CD14-positive monocyte (primary cell): Measurements from ENCODE around the gene ATMIN. TPM values are rescaled to one million over a fixed set of nuclear protein-coding genes. Genes with fewer than 3 reads are reported as not detected.

Experiments used
- DNase-seq, 3 donors: peaks; one replicate each; pipeline ENCODE4 v3.0.0-alpha.2; 2011 to 2022
- H2AFZ ChIP-seq: 2 replicates; pipeline ENCODE4 v1.6.0; 2012; ENCODE audit warnings: mild to moderate bottlenecking, low read depth, low read length, inconsistent platforms; ENCODE audit not compliant: insufficient read depth, poor library complexity, severe bottlenecking
- H3K27ac ChIP-seq, 2 donors: 1 replicate in 1 of 2; 2 replicates in 1 of 2; pipeline ENCODE4 v1.5.1; 2012 to 2013; ENCODE audit warnings: low read length in 2 of 2, control low read depth in 1 of 2, inconsistent platforms in 1 of 2, low read depth in 1 of 2, mild to moderate bottlenecking in 1 of 2
- H3K27me3 ChIP-seq, 2 donors: one replicate each; pipeline versions ENCODE4 v1.6.0 to v1.6.1; 2011 to 2013; ENCODE audit warnings: low read length in 2 of 2; ENCODE audit not compliant: control insufficient read depth in 2 of 2, insufficient read depth in 2 of 2
- H3K36me3 ChIP-seq, 2 donors: replicated peaks in 1 of 2; 1 replicate in 1 of 2; 2 replicates in 1 of 2; pipeline versions ENCODE4 v1.5.1 to v1.6.1; 2012 to 2013; ENCODE audit warnings: low read length in 2 of 2, control low read depth in 1 of 2, inconsistent platforms in 1 of 2, mild to moderate bottlenecking in 1 of 2; ENCODE audit not compliant: insufficient read depth in 2 of 2, control insufficient read depth in 1 of 2
- H3K4me1 ChIP-seq, 2 donors: 1 replicate in 1 of 2; 2 replicates in 1 of 2; pipeline versions ENCODE4 v1.5.1 to v1.6.1; 2012 to 2013; ENCODE audit warnings: low read length in 2 of 2, control low read depth in 1 of 2, inconsistent platforms in 1 of 2, mild to moderate bottlenecking in 1 of 2, moderate library complexity in 1 of 2; ENCODE audit not compliant: insufficient read depth in 2 of 2, control insufficient read depth in 1 of 2
- H3K4me2 ChIP-seq: replicated peaks from 2 replicates; pipeline ENCODE3; 2012; ENCODE audit warnings: low read length, moderate library complexity, mild to moderate bottlenecking; ENCODE audit not compliant: poor library complexity, severe bottlenecking; ENCODE audit errors: extremely low read depth
- H3K4me3 ChIP-seq, 3 experiments: fragments of 200-600 bp in 1 of 3; sonication (generic) in 1 of 3; replicated peaks in 1 of 3; 1 replicate in 2 of 3; 2 replicates in 1 of 3; pipeline ENCODE4 v1.5.1; 2011 to 2013; ENCODE audit warnings: low read length in 3 of 3, mild to moderate bottlenecking in 3 of 3, control low read depth in 2 of 3, low read depth in 2 of 3, inconsistent platforms in 1 of 3, moderate library complexity in 1 of 3
- H3K79me2 ChIP-seq: 2 replicates; pipeline ENCODE4 v1.6.0; 2012; ENCODE audit warnings: mild to moderate bottlenecking, control low read depth, inconsistent platforms, low read length, moderate library complexity; ENCODE audit not compliant: insufficient read depth
- H3K9ac ChIP-seq: 2 replicates; pipeline ENCODE4 v1.6.0; 2017; ENCODE audit warnings: low read length, mild to moderate bottlenecking; ENCODE audit not compliant: insufficient read depth, poor library complexity, severe bottlenecking
- H3K9me3 ChIP-seq, 2 donors: replicated peaks in 1 of 2; 1 replicate in 1 of 2; 2 replicates in 1 of 2; pipeline versions ENCODE4 v1.5.1 to v1.6.1; 2012 to 2013; ENCODE audit warnings: low read length in 2 of 2, control low read depth in 1 of 2; ENCODE audit not compliant: control insufficient read depth in 1 of 2, insufficient read depth in 1 of 2
- H4K20me1 ChIP-seq: 2 replicates; pipeline ENCODE4 v1.6.0; 2012; ENCODE audit warnings: mild to moderate bottlenecking, low read length, control low read depth, moderate library complexity; ENCODE audit not compliant: insufficient read depth
- H3K27ac Mint-ChIP-seq, 7 donors: one replicate each; pipeline ENCODE4 v1.8.0; 2020; ENCODE audit warnings: mild to moderate bottlenecking in 7 of 7, mixed read lengths in 7 of 7, moderate library complexity in 6 of 7, inconsistent platforms in 2 of 7
- H3K27me3 Mint-ChIP-seq, 3 donors: one replicate each; pipeline ENCODE4 v1.8.0; 2021 to 2022; ENCODE audit warnings: low read depth in 3 of 3, mild to moderate bottlenecking in 3 of 3, mixed read lengths in 3 of 3, moderate library complexity in 3 of 3, inconsistent platforms in 1 of 3
- H3K36me3 Mint-ChIP-seq, 2 donors: one replicate each; pipeline ENCODE4 v1.8.0; 2020; ENCODE audit warnings: mixed read lengths in 2 of 2, inconsistent platforms in 1 of 2, mild to moderate bottlenecking in 1 of 2
- H3K4me1 Mint-ChIP-seq: one replicate; pipeline ENCODE4 v1.8.0; 2020; ENCODE audit warnings: mild to moderate bottlenecking, mixed read lengths
- H3K4me3 Mint-ChIP-seq, 2 donors: one replicate each; pipeline ENCODE4 v1.8.0; 2020; ENCODE audit warnings: mild to moderate bottlenecking in 2 of 2, mixed read lengths in 2 of 2, moderate library complexity in 1 of 2
- H3K9me3 Mint-ChIP-seq, 7 donors: one replicate each; pipeline ENCODE4 v1.8.0; 2020 to 2022; ENCODE audit warnings: mixed read lengths in 7 of 7, mild to moderate bottlenecking in 6 of 7, moderate library complexity in 6 of 7, inconsistent platforms in 2 of 7
- WGBS: methylation state at CpG from one replicate; pipeline ENCODE4 v1.1.5; 2013; ENCODE audit warnings: missing lambda C conversion rate; ENCODE audit not compliant: insufficient coverage; 5-methylcytosine and 5-hydroxymethylcytosine counted together
- intact Hi-C, 2 donors: fragments of 100-400 bp; cut with micrococcal nuclease; formaldehyde crosslinking; loops; one replicate each; pipeline versions ENCODE4 v1.15.0 to v1.15.1; 2023
- polyA plus RNA-seq, 3 donors: library from polyadenylated mRNA; depleted of rRNA in 1 of 3; unstranded in 2 of 3; stranded (reverse) in 1 of 3; fragments of 300-500 nt in 2 of 3; fragments of >200 nt in 1 of 3; fragmentation: Illumina TruSeq in 2 of 3; gene quantifications; 1 replicate in 2 of 3; 2 replicates in 1 of 3; pipeline ENCODE4 v1.2.3, GENCODE V29; 2012 to 2021
- TF ChIP-seq, protein P1 (sequence below): fragments of 200-600 bp; IDR thresholded peaks from one replicate; pipeline ENCODE4 v1.8.0; 2022; ENCODE audit warnings: antibody characterized with exemption, mild to moderate bottlenecking

ATMIN gene
- polyA plus RNA-seq, 3 donors: 10.9 to 17.6 (median 13.2) TPM

DNA sequence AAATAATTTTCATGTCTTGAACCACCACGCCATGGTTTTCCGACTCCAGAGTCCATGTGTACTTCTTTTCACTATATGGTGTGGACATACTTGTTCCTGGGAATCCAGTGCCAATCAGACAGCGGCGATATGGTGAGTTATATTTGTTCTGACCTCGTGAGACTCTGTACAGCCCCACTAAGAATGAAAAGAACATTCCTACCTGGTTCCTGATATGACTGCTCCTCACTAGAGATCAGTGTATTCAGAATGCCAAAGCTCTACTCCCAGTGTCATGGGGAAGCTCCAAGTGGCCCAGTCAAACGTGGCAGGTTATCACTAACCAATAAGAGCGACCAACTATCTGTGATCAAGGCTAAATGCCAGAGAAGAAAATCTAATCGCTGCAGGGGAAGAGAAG is 35.3 kb downstream of the ATMIN start:
- DNase-seq: no peak
- H4K20me1 ChIP-seq: no peaks in the 10 kb centered on the region
- H3K27ac Mint-ChIP-seq: no peak overlapping the region
- 100% methylated on average over 4 of the region's 8 CpGs for WGBS
- H3K27ac ChIP-seq: no peak overlapping the region
- intact Hi-C loops: no loop called here
- peaks cover 7% of the 10 kb centered on the region for H3K4me1 Mint-ChIP-seq
- no peak overlapping the region for H3K4me3 Mint-ChIP-seq
- H3K4me2 ChIP-seq: no peak overlapping the region
- peaks cover 0 to 3% (median 0%) of the 10 kb centered on the region in 7 donors for H3K9me3 Mint-ChIP-seq
- H3K27me3 ChIP-seq: no peaks in the 10 kb centered on the region
- TF ChIP-seq, protein P1, sequence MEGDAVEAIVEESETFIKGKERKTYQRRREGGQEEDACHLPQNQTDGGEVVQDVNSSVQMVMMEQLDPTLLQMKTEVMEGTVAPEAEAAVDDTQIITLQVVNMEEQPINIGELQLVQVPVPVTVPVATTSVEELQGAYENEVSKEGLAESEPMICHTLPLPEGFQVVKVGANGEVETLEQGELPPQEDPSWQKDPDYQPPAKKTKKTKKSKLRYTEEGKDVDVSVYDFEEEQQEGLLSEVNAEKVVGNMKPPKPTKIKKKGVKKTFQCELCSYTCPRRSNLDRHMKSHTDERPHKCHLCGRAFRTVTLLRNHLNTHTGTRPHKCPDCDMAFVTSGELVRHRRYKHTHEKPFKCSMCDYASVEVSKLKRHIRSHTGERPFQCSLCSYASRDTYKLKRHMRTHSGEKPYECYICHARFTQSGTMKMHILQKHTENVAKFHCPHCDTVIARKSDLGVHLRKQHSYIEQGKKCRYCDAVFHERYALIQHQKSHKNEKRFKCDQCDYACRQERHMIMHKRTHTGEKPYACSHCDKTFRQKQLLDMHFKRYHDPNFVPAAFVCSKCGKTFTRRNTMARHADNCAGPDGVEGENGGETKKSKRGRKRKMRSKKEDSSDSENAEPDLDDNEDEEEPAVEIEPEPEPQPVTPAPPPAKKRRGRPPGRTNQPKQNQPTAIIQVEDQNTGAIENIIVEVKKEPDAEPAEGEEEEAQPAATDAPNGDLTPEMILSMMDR: no peak
- H3K36me3 Mint-ChIP-seq: no peaks in the 10 kb centered on the region
- no peak overlapping the region for H3K4me3 ChIP-seq
- no peak overlapping the region for H2AFZ ChIP-seq
- peaks cover 0 to 4% (median 2%) of the 10 kb centered on the region in 3 donors for H3K27me3 Mint-ChIP-seq
- no peaks in the 10 kb centered on the region for H3K79me2 ChIP-seq
- H3K36me3 ChIP-seq: no peaks in the 10 kb centered on the region
- peaks cover 0 to under 1% of the 10 kb centered on the region in 2 donors for H3K4me1 ChIP-seq
- no peaks in the 10 kb centered on the region for H3K9me3 ChIP-seq
- H3K9ac ChIP-seq: no peak overlapping the region

DNA sequence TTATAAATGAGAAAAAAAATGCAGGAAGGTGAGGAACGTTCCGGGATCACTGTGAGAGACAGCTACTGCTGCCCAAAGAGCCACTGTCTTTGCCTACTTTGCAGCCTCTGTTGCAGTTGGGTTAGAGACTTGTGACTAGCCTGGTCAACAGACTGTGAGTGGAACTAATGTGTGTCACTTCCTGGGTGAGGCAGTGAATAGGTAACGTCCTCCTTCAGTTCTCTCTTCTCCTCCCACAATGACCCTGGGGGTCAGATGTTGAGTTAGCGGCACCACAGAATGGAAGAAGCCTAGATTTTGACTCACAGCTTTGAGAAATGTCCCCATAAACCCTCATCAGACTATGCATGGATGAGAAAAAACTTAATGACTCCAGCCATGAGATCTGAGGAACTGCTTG is 36.2 kb downstream of the ATMIN start:
- no peak overlapping the region for H3K4me2 ChIP-seq
- TF ChIP-seq, protein P1: no peak
- peaks cover 0 to 4% (median 2%) of the 10 kb centered on the region in 3 donors for H3K27me3 Mint-ChIP-seq
- H3K9me3 Mint-ChIP-seq: peaks cover 0 to 3% (median 0%) of the 10 kb centered on the region in 7 donors
- H3K4me3 ChIP-seq: no peak overlapping the region
- H3K4me1 ChIP-seq: peaks cover 5 to 6% of the 10 kb centered on the region in 2 donors
- no CpG with 5 or more reads among the region's 4 CpGs for WGBS
- DNase-seq: peak; percentile 15 to 67 (median 43)
- H4K20me1 ChIP-seq: no peaks in the 10 kb centered on the region
- H3K4me3 Mint-ChIP-seq: no peak overlapping the region
- H3K36me3 ChIP-seq: no peaks in the 10 kb centered on the region
- H3K9ac ChIP-seq: no peak overlapping the region
- no peaks in the 10 kb centered on the region for H3K36me3 Mint-ChIP-seq
- H3K27ac Mint-ChIP-seq: peak overlapping the region in 1 of 7 donors; percentile 75
- H3K4me1 Mint-ChIP-seq: peaks cover 7% of the 10 kb centered on the region
- H3K27ac ChIP-seq: no peak overlapping the region
- no peaks in the 10 kb centered on the region for H3K27me3 ChIP-seq
- H3K79me2 ChIP-seq: no peaks in the 10 kb centered on the region
- intact Hi-C loops: no loop called here
- H3K9me3 ChIP-seq: no peaks in the 10 kb centered on the region
- H2AFZ ChIP-seq: no peak overlapping the region
